Retinal pigment epithelial cell (primary cell): ENCODE results near the gene RNLS.

Source experiments
- DNase-seq: peaks from one replicate; pipeline ENCODE4 v3.0.0-alpha.2; 2010; ENCODE audit warnings: low read depth
- H3K4me3 ChIP-seq: 2 replicates; pipeline ENCODE4 v1.5.1; 2011; ENCODE audit warnings: mild to moderate bottlenecking, low read length, control low read depth, moderate library complexity
- TF ChIP-seq, protein P1 (sequence below): conservative IDR thresholded peaks from 2 replicates; pipeline ENCODE4 v1.5.1; 2011; ENCODE audit warnings: low read depth, low read length, control low read depth, inconsistent platforms

RNLS gene

DNA sequence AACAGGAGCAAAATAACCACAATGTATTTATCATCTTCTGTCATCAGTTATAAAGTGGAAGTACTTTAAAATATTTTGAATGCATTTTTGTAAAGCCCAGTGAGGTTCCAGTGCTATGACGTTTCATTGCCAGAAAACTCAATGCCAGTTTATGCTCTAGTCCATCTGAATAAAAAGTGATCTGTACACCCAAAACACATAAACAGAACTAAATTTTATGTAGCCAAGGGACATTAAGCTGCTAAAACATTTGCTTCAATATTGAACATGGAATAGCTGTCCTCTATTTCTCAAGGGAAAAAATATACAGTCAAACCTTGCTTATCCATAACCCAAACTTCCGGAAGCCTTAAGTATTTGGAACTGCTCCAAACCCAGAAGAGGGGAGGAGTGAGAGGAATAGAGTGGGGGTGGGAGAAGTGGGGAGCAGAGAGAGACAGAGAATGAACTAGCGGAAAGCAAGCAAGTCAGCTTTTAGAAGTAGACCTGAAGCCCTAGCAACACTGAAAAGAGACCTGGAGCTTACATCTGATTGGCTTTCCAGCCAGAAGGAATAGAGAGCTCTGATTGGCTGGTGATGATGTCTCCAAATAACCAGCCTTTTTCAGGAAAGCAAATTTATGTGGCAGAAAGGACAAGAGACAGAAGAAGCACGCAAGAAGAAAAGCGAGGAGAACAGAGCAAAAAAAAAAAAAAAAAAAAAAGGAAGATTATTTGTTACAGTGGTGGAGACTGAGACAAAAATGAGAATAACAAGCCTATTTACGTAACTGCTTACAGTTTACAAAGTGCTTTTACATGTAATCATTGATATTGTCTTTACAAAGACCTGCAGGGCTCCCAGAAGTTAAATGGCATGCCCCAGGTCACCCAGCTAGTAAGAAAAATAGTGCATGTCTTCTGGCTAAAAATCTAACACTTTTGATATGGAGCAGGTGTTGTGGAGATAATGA is 196.0 kb downstream of the RNLS start:
- peak overlapping the region; percentile 13 for H3K4me3 ChIP-seq
- TF ChIP-seq, protein P1, sequence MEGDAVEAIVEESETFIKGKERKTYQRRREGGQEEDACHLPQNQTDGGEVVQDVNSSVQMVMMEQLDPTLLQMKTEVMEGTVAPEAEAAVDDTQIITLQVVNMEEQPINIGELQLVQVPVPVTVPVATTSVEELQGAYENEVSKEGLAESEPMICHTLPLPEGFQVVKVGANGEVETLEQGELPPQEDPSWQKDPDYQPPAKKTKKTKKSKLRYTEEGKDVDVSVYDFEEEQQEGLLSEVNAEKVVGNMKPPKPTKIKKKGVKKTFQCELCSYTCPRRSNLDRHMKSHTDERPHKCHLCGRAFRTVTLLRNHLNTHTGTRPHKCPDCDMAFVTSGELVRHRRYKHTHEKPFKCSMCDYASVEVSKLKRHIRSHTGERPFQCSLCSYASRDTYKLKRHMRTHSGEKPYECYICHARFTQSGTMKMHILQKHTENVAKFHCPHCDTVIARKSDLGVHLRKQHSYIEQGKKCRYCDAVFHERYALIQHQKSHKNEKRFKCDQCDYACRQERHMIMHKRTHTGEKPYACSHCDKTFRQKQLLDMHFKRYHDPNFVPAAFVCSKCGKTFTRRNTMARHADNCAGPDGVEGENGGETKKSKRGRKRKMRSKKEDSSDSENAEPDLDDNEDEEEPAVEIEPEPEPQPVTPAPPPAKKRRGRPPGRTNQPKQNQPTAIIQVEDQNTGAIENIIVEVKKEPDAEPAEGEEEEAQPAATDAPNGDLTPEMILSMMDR: no peak
- peak; percentile 87 for DNase-seq

DNA sequence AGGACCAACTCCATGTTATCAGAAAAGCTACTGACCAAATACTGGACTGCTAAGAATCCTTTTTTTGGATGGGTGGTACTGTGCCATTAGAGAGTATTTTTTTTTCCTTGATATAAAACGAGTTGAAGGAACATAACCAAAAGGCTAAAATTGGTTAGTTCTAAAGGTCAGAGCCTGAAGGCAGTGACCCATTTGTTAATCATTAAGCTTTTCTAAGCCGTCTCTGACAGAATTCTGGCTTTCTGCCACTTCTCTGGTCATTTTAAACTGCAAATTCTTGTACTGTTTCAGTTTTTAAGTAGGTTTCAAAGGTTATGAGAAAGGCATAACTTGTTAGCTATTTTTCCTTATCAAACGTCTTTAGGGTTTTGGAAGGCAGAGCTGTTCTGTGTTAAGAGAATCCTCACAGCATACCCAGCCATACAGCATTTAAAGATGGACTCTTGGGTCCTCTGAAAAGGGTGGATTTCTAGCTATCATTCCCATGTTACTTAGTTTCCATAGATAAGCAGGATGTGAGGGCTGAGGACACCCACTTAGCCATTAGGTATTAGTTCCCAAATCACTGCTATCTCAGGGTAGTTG is 196.8 kb downstream of the RNLS start:
- H3K4me3 ChIP-seq: peak overlapping the region; percentile 20
- DNase-seq: peak; percentile 86

DNA sequence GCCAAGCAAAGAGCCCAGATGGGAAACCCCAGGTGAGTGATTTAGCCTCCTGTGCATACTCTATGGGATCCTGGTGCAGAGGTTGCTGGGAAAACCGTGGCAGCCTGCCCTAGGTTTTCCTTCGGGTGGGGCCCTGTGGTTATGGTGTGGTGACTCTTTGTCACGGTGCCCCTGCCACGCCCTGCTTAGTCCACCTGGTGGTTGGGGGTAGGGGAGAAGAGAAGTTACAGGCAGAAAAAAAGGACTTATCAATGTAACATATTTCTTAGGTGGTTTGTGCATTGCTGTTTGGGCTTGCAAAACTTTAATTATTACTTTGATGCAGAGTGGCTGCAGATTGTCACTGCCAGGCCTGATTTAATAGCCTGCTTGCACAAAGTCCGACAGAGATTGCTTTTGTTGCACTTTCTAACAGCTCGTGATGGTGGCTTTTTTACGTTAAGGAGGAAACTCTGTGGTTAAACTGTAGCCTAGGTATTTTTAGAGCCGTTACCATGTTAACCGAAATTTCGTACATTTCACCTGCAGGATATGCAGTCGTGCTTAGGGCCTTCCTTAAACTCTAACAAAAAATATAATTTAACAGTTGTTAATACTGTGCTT is 197.4 kb downstream of the RNLS start:
- TF ChIP-seq, protein P1: no peak
- H3K4me3 ChIP-seq: peak overlapping the region; percentile 20
- DNase-seq: peak; percentile 31

More for the DNA sequence above, 196.8 kb downstream of the RNLS start:
- TF ChIP-seq, protein P1: no peak

DNA sequence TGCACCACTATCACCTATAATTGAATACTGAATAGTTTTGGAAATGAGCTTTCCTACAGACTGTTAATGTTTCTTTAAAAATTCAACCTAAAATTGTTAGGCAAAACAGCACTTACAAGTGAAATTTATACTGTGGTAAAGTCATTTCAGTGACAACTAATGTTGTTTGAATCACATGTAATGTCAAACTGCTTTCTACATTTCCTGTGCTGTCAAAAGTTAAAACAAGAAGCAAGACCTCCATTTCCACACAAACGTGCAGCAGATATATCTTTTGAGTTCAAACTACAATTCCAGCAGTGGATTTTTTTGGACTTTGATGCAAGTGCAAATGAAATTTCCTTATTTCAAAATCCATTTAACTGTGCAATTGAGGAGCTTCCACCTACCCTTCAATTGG is 199.8 kb downstream of the RNLS start:
- no peak overlapping the region for H3K4me3 ChIP-seq
- no peak for DNase-seq
- TF ChIP-seq, protein P1: no peak

DNA sequence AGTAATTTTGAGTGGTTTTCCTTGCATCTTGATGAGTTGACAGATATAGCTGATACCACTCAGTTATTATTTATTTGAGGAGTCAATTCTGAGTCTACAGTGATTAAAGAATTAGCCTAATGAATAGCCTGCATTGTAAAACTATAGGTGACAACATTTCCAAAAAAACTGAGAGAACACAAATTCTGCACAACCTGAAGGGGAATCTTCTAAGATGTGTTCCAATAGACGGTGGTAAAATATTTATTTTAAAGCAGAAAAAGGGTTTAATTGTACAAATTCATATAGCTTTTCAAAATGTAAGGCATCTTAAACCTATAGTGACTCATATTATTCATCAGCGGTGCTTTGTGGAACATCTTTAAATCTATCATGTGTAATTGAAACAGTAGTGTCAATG is 200.4 kb downstream of the RNLS start:
- no peak for DNase-seq
- H3K4me3 ChIP-seq: no peak overlapping the region
- TF ChIP-seq, protein P1: no peak

DNA sequence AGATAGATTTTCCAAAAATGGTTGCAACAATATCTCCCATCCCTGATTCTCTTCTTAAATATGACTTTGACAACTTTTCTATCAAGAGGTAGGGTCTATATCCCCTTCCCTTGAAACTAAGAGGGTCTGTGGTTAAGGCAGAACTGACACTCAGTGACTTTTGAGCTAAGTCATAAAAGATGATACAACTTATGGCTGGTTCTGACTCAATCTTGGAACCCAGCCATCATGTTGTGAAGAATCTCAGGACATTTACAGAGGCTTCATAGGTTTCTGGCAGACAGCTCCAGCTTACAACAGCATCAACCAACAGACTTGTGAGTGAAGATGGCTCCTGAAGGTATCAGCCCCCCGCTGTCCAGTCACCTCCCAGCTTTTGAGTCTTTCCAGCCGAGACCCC is 203.5 kb downstream of the RNLS start:
- DNase-seq: no peak
- TF ChIP-seq, protein P1: no peak

More for the DNA sequence above, 203.5 kb downstream of the RNLS start:
- H3K4me3 ChIP-seq: no peak overlapping the region
